Liver (tissue), 9 donors: ENCODE measurements around the gene COL11A1. TPM values are rescaled to one million over a fixed set of nuclear protein-coding genes. Genes with fewer than 3 reads are reported as not detected.

ENCODE experiments used
- DNase-seq: peaks from one replicate; pipeline ENCODE4 v3.0.0-alpha.2; 2017; ENCODE audit warnings: low spot score
- H3K27ac ChIP-seq, 2 donors: one replicate each; pipeline ENCODE4 v1.7.0; 2013; ENCODE audit warnings: inconsistent platforms in 2 of 2, low read length in 2 of 2, control low read depth in 1 of 2, low read depth in 1 of 2, mild to moderate bottlenecking in 1 of 2
- H3K27me3 ChIP-seq, 4 donors: one replicate each; pipeline versions ENCODE4 v1.6.1 to v1.7.0; 2013; ENCODE audit warnings: low read length in 3 of 4, inconsistent platforms in 1 of 4, mild to moderate bottlenecking in 1 of 4, moderate library complexity in 1 of 4; ENCODE audit not compliant: control insufficient read depth in 4 of 4, insufficient read depth in 4 of 4
- H3K36me3 ChIP-seq, 4 donors: one replicate each; pipeline versions ENCODE4 v1.6.1 to v1.7.0; 2013; ENCODE audit warnings: low read length in 3 of 4, mild to moderate bottlenecking in 3 of 4, low read depth in 1 of 4, moderate library complexity in 1 of 4; ENCODE audit not compliant: control insufficient read depth in 4 of 4, insufficient read depth in 3 of 4
- H3K4me1 ChIP-seq, 4 donors: one replicate each; pipeline versions ENCODE4 v1.6.1 to v1.7.0; 2013; ENCODE audit warnings: low read length in 3 of 4, mild to moderate bottlenecking in 3 of 4, moderate library complexity in 1 of 4; ENCODE audit not compliant: control insufficient read depth in 4 of 4, insufficient read depth in 4 of 4
- H3K4me3 ChIP-seq, 3 donors: one replicate each; pipeline versions ENCODE4 v1.6.1 to v1.7.0; 2013; ENCODE audit warnings: low read length in 3 of 3, control low read depth in 1 of 3, low read depth in 1 of 3, mild to moderate bottlenecking in 1 of 3
- H3K9ac ChIP-seq, 2 donors: one replicate each; pipeline ENCODE4 v1.7.0; 2013; ENCODE audit warnings: low read length in 2 of 2, mild to moderate bottlenecking in 2 of 2, moderate library complexity in 2 of 2, control low read depth in 1 of 2, low read depth in 1 of 2
- H3K9me3 ChIP-seq, 4 donors: one replicate each; pipeline versions ENCODE4 v1.6.1 to v1.7.0; 2013; ENCODE audit warnings: low read length in 3 of 4; ENCODE audit not compliant: control insufficient read depth in 4 of 4
- EGR1 ChIP-seq, 2 donors: IDR thresholded peaks; 2 replicates each; pipeline ENCODE4 v1.6.1; 2016 to 2018; ENCODE audit warnings: antibody characterized with exemption in 2 of 2, low read depth in 2 of 2
- FOXA1 ChIP-seq: IDR thresholded peaks from 2 replicates; pipeline ENCODE4 v1.6.1; 2016; ENCODE audit warnings: antibody characterized with exemption
- FOXA2 ChIP-seq: IDR thresholded peaks from 2 replicates; pipeline ENCODE4 v1.6.1; 2016; ENCODE audit warnings: antibody characterized with exemption
- GABPA ChIP-seq, 2 donors: IDR thresholded peaks in 1 of 2; conservative IDR thresholded peaks in 1 of 2; 2 replicates each; pipeline ENCODE4 v1.6.1; 2016; ENCODE audit warnings: antibody characterized with exemption in 2 of 2, mild to moderate bottlenecking in 1 of 2, moderate library complexity in 1 of 2
- HNF4A ChIP-seq, 2 donors: conservative IDR thresholded peaks; 2 replicates each; pipeline ENCODE4 v1.6.1; 2016; ENCODE audit warnings: antibody characterized with exemption in 2 of 2, mild to moderate bottlenecking in 2 of 2
- HNF4G ChIP-seq: IDR thresholded peaks from 2 replicates; pipeline ENCODE4 v1.6.1; 2016; ENCODE audit warnings: antibody characterized with exemption
- JUND ChIP-seq, 2 donors: IDR thresholded peaks; 2 replicates each; pipeline ENCODE4 v1.6.1; 2016; ENCODE audit warnings: antibody characterized with exemption in 2 of 2
- NR2F2 ChIP-seq: IDR thresholded peaks from 2 replicates; pipeline ENCODE4 v1.6.1; 2016; ENCODE audit warnings: antibody characterized with exemption
- RAD21 ChIP-seq, 2 donors: IDR thresholded peaks; 2 replicates each; pipeline ENCODE4 v1.6.1; 2016; ENCODE audit warnings: antibody characterized with exemption in 2 of 2, mild to moderate bottlenecking in 2 of 2
- RXRA ChIP-seq, 2 donors: IDR thresholded peaks; 2 replicates each; pipeline ENCODE4 v1.6.1; 2017 to 2018; ENCODE audit warnings: antibody characterized with exemption in 2 of 2, mild to moderate bottlenecking in 1 of 2
- SP1 ChIP-seq: IDR thresholded peaks from 2 replicates; pipeline ENCODE4 v1.6.1; 2018; ENCODE audit warnings: antibody characterized with exemption, mild to moderate bottlenecking
- TAF1 ChIP-seq: conservative IDR thresholded peaks from 2 replicates; pipeline ENCODE4 v1.6.1; 2016; ENCODE audit warnings: antibody characterized with exemption, mild to moderate bottlenecking
- YY1 ChIP-seq: IDR thresholded peaks from 2 replicates; pipeline ENCODE4 v1.6.1; 2016; ENCODE audit warnings: antibody characterized with exemption, mild to moderate bottlenecking
- WGBS: extraction: QIAGEN DNeasy Blood & Tissue Kit; methylation state at CpG from one replicate; pipeline ENCODE4 v1.1.7; 2013; 5-methylcytosine and 5-hydroxymethylcytosine counted together
- polyA plus RNA-seq, 2 donors: library from polyadenylated mRNA; stranded (reverse) in 1 of 2; unstranded in 1 of 2; fragments of 200-250 nt in 1 of 2; fragments of >200 nt in 1 of 2; fragmentation: Nextera tagmentation in 1 of 2; extraction: Ambion mirVana in 1 of 2; gene quantifications; one replicate each; pipeline versions ENCODE4 v1.2.1 to v1.2.3, GENCODE V29; 2013 to 2015
- total RNA-seq, 2 donors: library from RNA; depleted of rRNA; stranded (reverse); fragments of >200 nt; gene quantifications; one replicate each; pipeline ENCODE4 v1.2.3, GENCODE V29; 2014
- TF ChIP-seq, protein P1 (sequence below): fragments of 150-350 bp; IDR thresholded peaks from 2 replicates; pipeline ENCODE4 v1.5.1; 2017; ENCODE audit warnings: improper control_type of control experiment, low read depth, low read length; ENCODE audit not compliant: missing input control
- TF ChIP-seq, protein P2 (sequence below): IDR thresholded peaks from 2 replicates; pipeline ENCODE4 v1.6.1; 2016; ENCODE audit warnings: antibody characterized with exemption
- TF ChIP-seq, protein P3 (sequence below): IDR thresholded peaks from 2 replicates; pipeline ENCODE4 v1.6.1; 2016; ENCODE audit warnings: antibody characterized with exemption
- TF ChIP-seq, protein P4 (sequence below): IDR thresholded peaks from 2 replicates; pipeline ENCODE4 v1.6.1; 2016; ENCODE audit warnings: antibody characterized with exemption
- TF ChIP-seq, protein P5 (sequence below): IDR thresholded peaks from 2 replicates; pipeline ENCODE4 v1.6.1; 2016; ENCODE audit warnings: antibody characterized with exemption, mild to moderate bottlenecking
- donor health status: healthy.
- donor health status: healthy.
- donor health status: healthy.
- donor health status: healthy.
- donor health status: healthy.

The COL11A1 gene
- total and polyA plus RNA-seq, 4 donors: 0.01 to 0.42 TPM; not detected in 2

DNA sequence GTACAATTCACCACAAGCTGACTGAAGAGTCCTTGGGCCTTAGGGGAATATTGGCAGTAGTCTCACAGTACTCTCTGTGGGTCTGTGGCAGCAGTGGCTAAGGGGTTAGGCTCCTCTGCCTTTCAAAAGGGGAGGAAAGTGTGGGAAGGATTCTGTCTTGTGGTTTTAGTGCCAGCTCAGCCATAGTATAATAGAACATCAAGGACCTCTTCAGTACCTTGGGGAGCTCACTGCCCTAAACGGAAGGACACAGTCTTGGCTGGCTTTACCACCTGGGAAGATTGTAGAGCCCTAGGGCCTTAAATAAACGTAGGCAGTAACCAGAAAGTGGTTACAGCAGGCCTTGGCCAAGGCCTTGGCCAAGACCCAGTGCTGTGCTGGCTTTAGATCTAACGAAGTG, 265.7 kb downstream of the COL11A1 start:
- WGBS: 35% methylated on average over 3 of the region's 3 CpGs
- Histone ChIP-seq H3K27ac (no peak overlapping the region), H3K4me1 (no peaks in the 10 kb centered on the region), H3K9ac (no peak overlapping the region), H3K4me3 (no peak overlapping the region), H3K27me3 (no peaks in the 10 kb centered on the region), H3K9me3 (peaks cover 0 to 2% (median 0%) of the 10 kb centered on the region in 4 donors), H3K36me3 (no peaks in the 10 kb centered on the region)
- TF ChIP-seq EGR1 (IDR thresholded peaks at IDR 0.05; ENCODE audit: low read depth in 2 of 2): no peak
- TF ChIP-seq, protein P1, sequence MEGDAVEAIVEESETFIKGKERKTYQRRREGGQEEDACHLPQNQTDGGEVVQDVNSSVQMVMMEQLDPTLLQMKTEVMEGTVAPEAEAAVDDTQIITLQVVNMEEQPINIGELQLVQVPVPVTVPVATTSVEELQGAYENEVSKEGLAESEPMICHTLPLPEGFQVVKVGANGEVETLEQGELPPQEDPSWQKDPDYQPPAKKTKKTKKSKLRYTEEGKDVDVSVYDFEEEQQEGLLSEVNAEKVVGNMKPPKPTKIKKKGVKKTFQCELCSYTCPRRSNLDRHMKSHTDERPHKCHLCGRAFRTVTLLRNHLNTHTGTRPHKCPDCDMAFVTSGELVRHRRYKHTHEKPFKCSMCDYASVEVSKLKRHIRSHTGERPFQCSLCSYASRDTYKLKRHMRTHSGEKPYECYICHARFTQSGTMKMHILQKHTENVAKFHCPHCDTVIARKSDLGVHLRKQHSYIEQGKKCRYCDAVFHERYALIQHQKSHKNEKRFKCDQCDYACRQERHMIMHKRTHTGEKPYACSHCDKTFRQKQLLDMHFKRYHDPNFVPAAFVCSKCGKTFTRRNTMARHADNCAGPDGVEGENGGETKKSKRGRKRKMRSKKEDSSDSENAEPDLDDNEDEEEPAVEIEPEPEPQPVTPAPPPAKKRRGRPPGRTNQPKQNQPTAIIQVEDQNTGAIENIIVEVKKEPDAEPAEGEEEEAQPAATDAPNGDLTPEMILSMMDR: no peak
- no peak for TF ChIP-seq NR2F2
- no peak for TF ChIP-seq FOXA2
- TF ChIP-seq, protein P2, sequence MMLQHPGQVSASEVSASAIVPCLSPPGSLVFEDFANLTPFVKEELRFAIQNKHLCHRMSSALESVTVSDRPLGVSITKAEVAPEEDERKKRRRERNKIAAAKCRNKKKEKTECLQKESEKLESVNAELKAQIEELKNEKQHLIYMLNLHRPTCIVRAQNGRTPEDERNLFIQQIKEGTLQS: no peak
- no peak for TF ChIP-seq RXRA (IDR thresholded peaks at IDR 0.05)
- no peak for TF ChIP-seq JUND (IDR thresholded peaks at IDR 0.05)
- TF ChIP-seq TAF1: no peak
- no peak for TF ChIP-seq HNF4A (conservative IDR thresholded peaks at IDR 0.05)
- TF ChIP-seq HNF4G: no peak
- TF ChIP-seq SP1: no peak
- TF ChIP-seq, protein P3, sequence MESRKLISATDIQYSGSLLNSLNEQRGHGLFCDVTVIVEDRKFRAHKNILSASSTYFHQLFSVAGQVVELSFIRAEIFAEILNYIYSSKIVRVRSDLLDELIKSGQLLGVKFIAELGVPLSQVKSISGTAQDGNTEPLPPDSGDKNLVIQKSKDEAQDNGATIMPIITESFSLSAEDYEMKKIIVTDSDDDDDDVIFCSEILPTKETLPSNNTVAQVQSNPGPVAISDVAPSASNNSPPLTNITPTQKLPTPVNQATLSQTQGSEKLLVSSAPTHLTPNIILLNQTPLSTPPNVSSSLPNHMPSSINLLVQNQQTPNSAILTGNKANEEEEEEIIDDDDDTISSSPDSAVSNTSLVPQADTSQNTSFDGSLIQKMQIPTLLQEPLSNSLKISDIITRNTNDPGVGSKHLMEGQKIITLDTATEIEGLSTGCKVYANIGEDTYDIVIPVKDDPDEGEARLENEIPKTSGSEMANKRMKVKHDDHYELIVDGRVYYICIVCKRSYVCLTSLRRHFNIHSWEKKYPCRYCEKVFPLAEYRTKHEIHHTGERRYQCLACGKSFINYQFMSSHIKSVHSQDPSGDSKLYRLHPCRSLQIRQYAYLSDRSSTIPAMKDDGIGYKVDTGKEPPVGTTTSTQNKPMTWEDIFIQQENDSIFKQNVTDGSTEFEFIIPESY: no peak
- TF ChIP-seq, protein P4, sequence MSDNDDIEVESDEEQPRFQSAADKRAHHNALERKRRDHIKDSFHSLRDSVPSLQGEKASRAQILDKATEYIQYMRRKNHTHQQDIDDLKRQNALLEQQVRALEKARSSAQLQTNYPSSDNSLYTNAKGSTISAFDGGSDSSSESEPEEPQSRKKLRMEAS: no peak
- TF ChIP-seq RAD21 (IDR thresholded peaks at IDR 0.05): no peak
- no peak for TF ChIP-seq YY1
- no peak for TF ChIP-seq GABPA (IDR thresholded peaks at IDR 0.05 in 1 of 2, conservative IDR thresholded peaks at IDR 0.05 in 1 of 2)
- TF ChIP-seq, protein P5, sequence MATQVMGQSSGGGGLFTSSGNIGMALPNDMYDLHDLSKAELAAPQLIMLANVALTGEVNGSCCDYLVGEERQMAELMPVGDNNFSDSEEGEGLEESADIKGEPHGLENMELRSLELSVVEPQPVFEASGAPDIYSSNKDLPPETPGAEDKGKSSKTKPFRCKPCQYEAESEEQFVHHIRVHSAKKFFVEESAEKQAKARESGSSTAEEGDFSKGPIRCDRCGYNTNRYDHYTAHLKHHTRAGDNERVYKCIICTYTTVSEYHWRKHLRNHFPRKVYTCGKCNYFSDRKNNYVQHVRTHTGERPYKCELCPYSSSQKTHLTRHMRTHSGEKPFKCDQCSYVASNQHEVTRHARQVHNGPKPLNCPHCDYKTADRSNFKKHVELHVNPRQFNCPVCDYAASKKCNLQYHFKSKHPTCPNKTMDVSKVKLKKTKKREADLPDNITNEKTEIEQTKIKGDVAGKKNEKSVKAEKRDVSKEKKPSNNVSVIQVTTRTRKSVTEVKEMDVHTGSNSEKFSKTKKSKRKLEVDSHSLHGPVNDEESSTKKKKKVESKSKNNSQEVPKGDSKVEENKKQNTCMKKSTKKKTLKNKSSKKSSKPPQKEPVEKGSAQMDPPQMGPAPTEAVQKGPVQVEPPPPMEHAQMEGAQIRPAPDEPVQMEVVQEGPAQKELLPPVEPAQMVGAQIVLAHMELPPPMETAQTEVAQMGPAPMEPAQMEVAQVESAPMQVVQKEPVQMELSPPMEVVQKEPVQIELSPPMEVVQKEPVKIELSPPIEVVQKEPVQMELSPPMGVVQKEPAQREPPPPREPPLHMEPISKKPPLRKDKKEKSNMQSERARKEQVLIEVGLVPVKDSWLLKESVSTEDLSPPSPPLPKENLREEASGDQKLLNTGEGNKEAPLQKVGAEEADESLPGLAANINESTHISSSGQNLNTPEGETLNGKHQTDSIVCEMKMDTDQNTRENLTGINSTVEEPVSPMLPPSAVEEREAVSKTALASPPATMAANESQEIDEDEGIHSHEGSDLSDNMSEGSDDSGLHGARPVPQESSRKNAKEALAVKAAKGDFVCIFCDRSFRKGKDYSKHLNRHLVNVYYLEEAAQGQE: no peak
- no peak for TF ChIP-seq FOXA1
- no peak for DNase-seq
